HG02763 (cell line): ENCODE measurements around the gene RPTOR.
A peak's percentile ranks its signal among the peaks of the same experiment; 100 is the strongest.

Experiments used
- ATAC-seq: cut with Tn5 transposase; IDR thresholded peaks from one replicate; pipeline ENCODE4 v1.9.1; 2021; ENCODE audit warnings: mild to moderate bottlenecking, moderate library complexity; ENCODE audit not compliant: unreplicated experiment

RPTOR gene

GRCh38 chr17:80774146-80774545, 229.5 kb downstream of the RPTOR start:
- no peak for ATAC-seq

GRCh38 chr17:80774643-80775281, 230.1 kb downstream of the RPTOR start:
- ATAC-seq: no peak

- ATAC-seq: no peak
Measured at GRCh38 chr17:80775863-80776262, 231.2 kb downstream of the RPTOR start.

GRCh38 chr17:80777274-80777673, 232.6 kb downstream of the RPTOR start:
- no peak for ATAC-seq

GRCh38 chr17:80778716-80779115, 234.1 kb downstream of the RPTOR start:
- no peak for ATAC-seq

GRCh38 chr17:80779336-80779735, 234.7 kb downstream of the RPTOR start:
- ATAC-seq: no peak

GRCh38 chr17:80779961-80780380, 235.3 kb downstream of the RPTOR start:
- ATAC-seq: no peak

GRCh38 chr17:80780381-80781198, 236.0 kb downstream of the RPTOR start:
- ATAC-seq: no peak

GRCh38 chr17:80781211-80781610, 236.6 kb downstream of the RPTOR start:
- no peak for ATAC-seq

GRCh38 chr17:80781807-80782277, 237.2 kb downstream of the RPTOR start:
- no peak for ATAC-seq

- ATAC-seq: no peak
Measured at GRCh38 chr17:80782536-80783427, 238.1 kb downstream of the RPTOR start.

- ATAC-seq: no peak
Measured at GRCh38 chr17:80783486-80783885, 238.8 kb downstream of the RPTOR start.

GRCh38 chr17:80783971-80784370, 239.3 kb downstream of the RPTOR start:
- ATAC-seq: no peak

- ATAC-seq: no peak
Measured at GRCh38 chr17:80785477-80786178, 241.0 kb downstream of the RPTOR start.

- ATAC-seq: no peak
Measured at GRCh38 chr17:80786470-80786869, 241.8 kb downstream of the RPTOR start.

- ATAC-seq: no peak
Measured at GRCh38 chr17:80786887-80787286, 242.2 kb downstream of the RPTOR start.

- ATAC-seq: no peak
Measured at GRCh38 chr17:80787881-80788280, 243.2 kb downstream of the RPTOR start.

GRCh38 chr17:80789356-80789902, 244.8 kb downstream of the RPTOR start:
- ATAC-seq: no peak

- ATAC-seq: peak; percentile 57
Measured at GRCh38 chr17:80790021-80790765, 245.6 kb downstream of the RPTOR start.
